Measurements from ENCODE around the gene SEC31A.
"Not testable (repeated sequence)": the region's sequence is repeated elsewhere in the genome, so short reads cannot be mapped to it uniquely, and the experiment has no call there.

The SEC31A gene

DNA sequence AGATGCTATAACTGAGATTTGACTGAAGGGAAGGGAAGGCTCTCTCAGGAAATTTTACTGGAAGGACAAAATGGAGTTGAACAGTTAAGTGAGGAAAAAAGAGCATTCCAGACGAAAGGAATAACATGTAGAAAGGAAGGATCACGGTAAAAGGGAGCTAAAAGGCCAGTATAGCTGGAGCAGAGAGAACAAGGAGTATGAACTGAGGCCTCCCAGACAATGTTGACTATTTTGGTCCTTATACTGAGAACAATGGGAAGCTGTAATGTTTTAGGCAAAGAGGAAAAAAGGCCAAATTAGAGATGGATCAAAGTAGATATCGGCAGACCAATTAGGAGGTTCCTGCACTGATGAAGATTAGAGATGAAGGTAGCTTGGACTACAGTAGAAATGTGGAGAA, 65.5 kb downstream of the SEC31A start:
- TF ChIP-seq, protein P1, sequence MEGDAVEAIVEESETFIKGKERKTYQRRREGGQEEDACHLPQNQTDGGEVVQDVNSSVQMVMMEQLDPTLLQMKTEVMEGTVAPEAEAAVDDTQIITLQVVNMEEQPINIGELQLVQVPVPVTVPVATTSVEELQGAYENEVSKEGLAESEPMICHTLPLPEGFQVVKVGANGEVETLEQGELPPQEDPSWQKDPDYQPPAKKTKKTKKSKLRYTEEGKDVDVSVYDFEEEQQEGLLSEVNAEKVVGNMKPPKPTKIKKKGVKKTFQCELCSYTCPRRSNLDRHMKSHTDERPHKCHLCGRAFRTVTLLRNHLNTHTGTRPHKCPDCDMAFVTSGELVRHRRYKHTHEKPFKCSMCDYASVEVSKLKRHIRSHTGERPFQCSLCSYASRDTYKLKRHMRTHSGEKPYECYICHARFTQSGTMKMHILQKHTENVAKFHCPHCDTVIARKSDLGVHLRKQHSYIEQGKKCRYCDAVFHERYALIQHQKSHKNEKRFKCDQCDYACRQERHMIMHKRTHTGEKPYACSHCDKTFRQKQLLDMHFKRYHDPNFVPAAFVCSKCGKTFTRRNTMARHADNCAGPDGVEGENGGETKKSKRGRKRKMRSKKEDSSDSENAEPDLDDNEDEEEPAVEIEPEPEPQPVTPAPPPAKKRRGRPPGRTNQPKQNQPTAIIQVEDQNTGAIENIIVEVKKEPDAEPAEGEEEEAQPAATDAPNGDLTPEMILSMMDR (IDR thresholded peaks at IDR 0.05; ENCODE audit: borderline replicate concordance, insufficient read depth, low read depth, low read length) = no peak
- no peak overlapping the region for H3K4me3 ChIP-seq (ENCODE audit: low read depth, low read length)

DNA sequence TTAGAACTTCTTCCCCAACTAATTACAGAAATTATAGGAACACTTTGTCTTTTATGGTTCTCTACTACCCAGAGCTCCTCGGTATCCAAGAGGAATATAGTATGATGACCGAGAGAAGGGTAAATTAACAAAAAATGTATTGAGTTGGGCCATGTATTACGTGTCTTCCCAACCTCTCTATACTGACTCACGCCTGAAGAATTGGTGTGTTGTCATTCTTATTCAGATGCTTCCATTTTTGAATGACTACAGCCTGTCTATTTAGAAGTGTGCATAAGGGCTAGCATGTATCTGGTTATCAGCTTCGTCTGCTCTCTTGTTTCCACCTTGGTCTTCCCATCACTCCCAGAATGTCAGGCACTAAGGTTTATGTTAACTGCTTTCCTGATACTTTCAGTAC, 67.9 kb downstream of the SEC31A start:
- TF ChIP-seq, protein P1 (IDR thresholded peaks at IDR 0.05; ENCODE audit: borderline replicate concordance, insufficient read depth, low read depth, low read length) = no peak
- H3K4me3 ChIP-seq (ENCODE audit: low read depth, low read length) = no peak overlapping the region

DNA sequence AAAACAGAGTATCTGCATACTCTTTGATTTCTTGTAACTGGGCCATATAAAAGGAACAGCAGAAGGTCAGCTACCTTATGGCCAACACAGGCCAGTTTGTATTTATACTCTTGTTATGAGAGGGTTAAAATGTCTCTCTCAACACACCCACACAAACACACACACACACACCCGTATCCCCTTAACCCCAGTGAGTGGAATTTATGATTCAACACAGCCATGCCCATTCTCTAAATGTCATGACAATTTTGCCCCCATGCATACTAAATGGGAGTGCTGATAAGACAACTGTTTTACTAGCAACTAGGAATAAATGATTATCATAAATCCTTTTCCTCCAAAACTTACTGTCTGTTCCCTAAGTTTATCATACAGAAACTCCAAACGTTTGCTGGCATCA, 70.3 kb downstream of the SEC31A start:
- TF ChIP-seq, protein P1 (IDR thresholded peaks at IDR 0.05; ENCODE audit: borderline replicate concordance, insufficient read depth, low read depth, low read length) = no peak
- H3K4me3 ChIP-seq (ENCODE audit: low read depth, low read length) = no peak overlapping the region

DNA sequence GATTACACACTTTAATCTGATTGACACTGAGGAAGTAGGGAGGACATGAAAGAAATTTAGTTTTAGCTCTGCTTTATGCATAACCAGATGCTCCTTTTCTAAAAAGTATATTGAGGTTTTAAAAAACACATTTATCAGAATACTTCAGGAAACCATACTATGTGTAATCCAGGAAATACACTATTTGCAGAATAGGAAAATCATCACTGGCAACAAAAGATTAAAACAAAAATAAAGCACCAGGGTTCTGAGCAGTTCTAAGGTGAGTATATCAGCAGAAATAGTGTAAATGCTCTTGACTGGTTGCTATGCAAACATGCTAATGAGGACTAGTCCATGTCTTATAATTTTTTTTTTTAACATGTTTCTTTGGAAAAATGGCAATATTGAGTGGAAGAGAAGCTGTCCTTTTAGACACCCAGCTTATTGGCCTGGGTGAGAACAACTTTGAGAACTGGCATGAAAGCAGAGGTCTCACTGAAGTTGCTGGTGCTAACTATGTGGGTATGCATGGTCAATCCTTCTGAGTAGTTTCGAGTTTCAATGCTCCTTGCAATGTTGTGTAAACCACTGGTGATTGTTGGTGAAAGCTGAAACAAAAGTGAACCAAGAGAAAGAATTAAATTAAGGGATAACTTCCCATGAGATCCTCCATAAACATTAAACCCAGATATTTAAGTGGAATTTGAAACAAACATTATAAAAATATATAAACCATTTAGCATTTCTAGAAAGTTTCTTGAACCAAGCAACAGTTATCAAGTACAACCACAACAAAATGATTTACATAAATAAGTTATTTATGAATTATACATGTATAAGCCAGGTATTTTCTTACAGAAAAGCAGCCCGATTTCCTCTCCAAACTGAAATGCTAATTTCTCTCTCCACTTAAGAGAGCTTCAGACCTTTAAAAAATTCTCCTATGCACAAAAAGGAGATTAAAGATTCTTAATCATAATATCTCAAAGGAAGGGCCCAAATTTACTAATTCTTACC, 72.0 kb downstream of the SEC31A start:
- TF ChIP-seq, protein P1 (IDR thresholded peaks at IDR 0.05; ENCODE audit: borderline replicate concordance, insufficient read depth, low read depth, low read length) = no peak
- H3K4me3 ChIP-seq (ENCODE audit: low read depth, low read length) = no peak overlapping the region

DNA sequence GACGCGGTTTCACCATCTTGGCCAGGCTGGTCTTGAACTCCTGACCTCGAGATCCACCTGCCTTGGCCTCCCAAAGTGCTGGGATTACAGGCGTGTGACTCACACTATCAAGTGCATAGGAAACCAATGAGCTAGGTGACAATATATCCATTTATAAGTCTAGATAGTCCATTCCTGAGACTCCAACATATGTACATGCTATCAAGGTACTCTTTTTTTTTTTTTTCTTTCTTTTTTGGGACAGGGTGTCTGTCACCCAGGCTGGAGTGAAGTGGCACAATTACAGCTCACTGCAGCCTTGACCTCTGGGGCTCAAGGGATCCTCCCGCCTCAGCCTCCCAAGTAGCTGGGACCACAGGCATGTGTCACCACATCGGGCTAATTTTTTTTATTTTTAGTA, 74.1 kb downstream of the SEC31A start:
- not testable (repeated sequence) for H3K4me3 ChIP-seq (ENCODE audit: low read depth, low read length)

DNA sequence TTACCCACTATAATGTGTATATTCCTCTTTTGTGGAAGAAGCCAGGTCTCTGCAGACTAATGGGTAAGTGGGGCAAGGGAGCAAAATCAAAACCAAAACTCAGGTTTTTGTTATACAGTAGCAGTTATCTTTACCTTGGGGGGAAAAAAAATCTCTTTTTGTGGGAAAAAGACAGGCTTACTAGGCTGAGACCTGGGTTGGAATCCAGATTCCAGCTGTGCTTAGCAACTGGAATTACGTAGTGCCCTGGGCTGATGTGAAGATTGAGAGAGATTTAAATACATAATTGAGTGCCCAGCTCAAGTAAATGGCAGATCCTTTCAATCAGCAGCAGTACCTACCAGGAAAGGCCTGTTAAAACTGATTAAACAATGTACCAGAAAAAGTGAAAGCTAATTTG, 76.9 kb downstream of the SEC31A start:
- no peak overlapping the region for H3K4me3 ChIP-seq (ENCODE audit: low read depth, low read length)
- TF ChIP-seq, protein P1 (IDR thresholded peaks at IDR 0.05; ENCODE audit: borderline replicate concordance, insufficient read depth, low read depth, low read length) = no peak

DNA sequence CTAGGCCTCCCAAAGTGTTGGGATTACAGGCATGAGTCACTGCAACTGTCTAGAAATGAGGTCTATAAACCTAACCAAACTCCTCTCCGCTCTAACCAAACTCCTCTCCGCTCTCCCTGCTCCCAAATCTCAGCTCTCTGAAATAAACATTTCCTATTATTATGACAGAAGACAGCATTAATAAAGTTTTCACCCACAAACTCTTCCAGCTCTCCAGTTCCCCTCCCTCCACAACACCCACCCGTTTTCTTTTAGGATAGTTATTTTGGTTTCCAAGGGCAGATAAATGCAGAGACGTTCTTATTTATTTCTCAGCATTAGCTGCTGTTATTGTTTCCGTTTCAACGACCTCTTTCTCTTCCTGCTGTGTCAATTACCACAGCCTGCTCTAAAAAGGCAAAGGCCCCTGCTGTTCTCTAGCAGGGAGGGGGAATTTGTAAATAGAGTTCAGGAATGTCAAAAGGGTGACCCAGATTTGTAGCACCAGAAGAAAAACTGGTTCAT, 79.1 kb downstream of the SEC31A start:
- no peak overlapping the region for H3K4me3 ChIP-seq (ENCODE audit: low read depth, low read length)
- TF ChIP-seq, protein P1 (IDR thresholded peaks at IDR 0.05; ENCODE audit: borderline replicate concordance, insufficient read depth, low read depth, low read length) = no peak

Data from GM12875 (cell line).